Measurements from ENCODE around the gene PDIK1L. TPM values are rescaled to one million over a fixed set of nuclear protein-coding genes. Genes with fewer than 3 reads are reported as not detected.

PDIK1L gene
- total and polyA plus RNA-seq, 2 of the 8 experiments (the other 6 are each of a cell fraction or from before 2014, with no cell fraction given), result 0.95 to 4.5 TPM

GRCh38 chr1:26079960-26080814 lies 31.4 kb upstream of the PDIK1L start (continued):
- TF ChIP-seq CTCF (IDR thresholded peaks at IDR 0.05; ENCODE audit: control extremely low read depth in 1 of 3, insufficient read depth in 1 of 3, low read depth in 1 of 3, low read length in 3 of 3) (no peak), JUN (IDR thresholded peaks at IDR 0.05; ENCODE audit: low read depth, low read length) (no peak), SP1 (IDR thresholded peaks at IDR 0.05; ENCODE audit: low read depth, low read length) (no peak), CBX5 (IDR thresholded peaks at IDR 0.05; ENCODE audit: low read depth, low read length) (no peak), TAF7 (optimal IDR thresholded peaks at IDR 0.05; ENCODE audit: borderline replicate concordance, low read depth, low read length) (no peak), NRF1 (IDR thresholded peaks at IDR 0.05; ENCODE audit: low read depth, low read length) (no peak)
